Measurements from ENCODE around the gene XYLT1.
"Not testable (repeated sequence)": the region's sequence is repeated elsewhere in the genome, so short reads cannot be mapped to it uniquely, and the experiment has no call there.

The XYLT1 gene

DNA sequence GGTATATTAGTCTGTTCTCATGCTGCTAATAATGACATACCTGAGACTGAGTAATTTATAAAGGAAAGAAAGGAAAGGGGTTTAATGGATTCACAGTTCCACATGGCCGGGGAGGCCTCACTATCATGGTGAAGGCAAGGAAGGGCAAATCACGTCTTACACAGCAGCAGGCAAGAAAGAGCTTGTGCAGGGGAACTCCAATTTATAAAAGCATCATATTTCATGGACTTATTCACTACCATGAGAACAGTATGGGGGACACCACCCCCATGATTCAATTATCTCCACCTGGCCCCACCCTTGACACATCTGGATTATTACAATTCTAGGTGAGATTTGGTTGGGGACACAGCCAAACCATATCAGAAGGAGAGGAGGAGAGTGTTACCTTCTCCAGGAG lies 17.7 kb upstream of the XYLT1 start:
- DNase-seq, result no peak

DNA sequence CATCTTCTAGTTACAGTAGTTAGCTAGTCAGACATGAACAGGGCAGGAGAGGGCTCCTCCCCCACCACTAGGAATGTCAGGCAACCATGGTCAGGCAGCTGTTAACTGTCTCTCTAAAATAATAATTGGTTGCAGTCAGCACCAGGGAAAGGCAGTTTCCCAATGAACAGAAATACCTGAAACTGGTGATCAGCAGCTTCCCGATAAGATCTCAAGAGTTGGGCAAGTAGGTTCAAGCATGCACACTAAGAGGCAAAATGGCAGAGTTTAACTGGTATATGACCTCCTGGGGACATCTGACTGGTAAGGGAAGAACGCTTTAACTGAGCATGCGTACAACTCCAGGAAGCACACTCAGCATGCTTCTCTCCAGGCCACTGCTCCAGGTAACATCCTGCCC lies 12.6 kb upstream of the XYLT1 start:
- DNase-seq, result no peak

DNA sequence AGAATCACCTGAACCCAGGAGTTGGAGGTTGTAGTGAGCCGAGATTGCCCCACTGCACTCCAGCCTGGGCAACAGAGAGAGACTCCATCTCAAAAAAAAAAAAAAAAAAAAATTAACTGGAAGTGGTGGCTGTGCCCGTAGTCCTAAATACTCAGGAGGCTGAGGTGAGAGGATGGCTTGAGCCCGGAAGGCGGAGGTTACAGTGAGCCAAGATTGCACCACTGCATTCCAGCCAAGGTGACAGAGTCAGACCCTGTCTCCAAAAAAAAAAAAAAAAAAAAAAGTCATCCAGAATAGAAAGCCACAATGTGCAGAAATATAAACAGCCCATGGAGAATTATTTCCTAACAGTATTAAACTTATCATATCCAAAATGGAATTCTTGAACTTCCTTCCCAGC lies 11.6 kb upstream of the XYLT1 start:
- DNase-seq, result not testable (repeated sequence)

DNA sequence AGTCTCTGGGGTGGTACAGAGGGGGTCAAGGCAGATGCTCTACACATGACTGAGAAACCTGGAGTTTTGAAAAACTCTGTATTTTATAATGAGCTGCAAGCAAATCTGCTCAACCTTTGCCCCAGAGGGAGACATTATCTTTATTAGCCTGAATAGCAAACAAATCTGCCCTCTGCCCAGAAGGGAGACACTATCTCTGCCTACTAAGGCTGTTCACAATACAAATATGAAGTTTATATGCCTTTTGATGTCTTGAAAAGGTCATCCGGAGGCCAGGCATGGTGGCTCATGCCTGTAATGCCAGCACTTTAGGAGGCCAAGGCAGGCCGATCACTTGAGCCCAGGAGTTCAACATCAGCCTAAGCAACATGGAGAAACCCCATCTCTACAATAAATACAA lies 11.0 kb upstream of the XYLT1 start:
- no peak for DNase-seq

DNA sequence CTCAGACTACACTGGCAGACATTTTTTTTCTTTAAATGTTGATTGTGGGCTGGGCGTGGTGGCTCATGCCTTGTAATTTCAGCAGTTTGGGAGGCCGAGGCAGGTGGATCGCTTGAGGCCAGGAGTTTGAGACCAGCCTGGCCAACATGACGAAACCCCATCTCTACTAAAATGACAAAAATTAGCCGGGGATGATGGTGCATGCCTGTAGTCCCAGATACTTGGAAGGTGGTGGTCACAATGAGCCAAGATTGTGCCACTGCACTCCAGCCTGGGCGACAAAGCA lies 6.4 kb upstream of the XYLT1 start:
- not testable (repeated sequence) for DNase-seq

DNA sequence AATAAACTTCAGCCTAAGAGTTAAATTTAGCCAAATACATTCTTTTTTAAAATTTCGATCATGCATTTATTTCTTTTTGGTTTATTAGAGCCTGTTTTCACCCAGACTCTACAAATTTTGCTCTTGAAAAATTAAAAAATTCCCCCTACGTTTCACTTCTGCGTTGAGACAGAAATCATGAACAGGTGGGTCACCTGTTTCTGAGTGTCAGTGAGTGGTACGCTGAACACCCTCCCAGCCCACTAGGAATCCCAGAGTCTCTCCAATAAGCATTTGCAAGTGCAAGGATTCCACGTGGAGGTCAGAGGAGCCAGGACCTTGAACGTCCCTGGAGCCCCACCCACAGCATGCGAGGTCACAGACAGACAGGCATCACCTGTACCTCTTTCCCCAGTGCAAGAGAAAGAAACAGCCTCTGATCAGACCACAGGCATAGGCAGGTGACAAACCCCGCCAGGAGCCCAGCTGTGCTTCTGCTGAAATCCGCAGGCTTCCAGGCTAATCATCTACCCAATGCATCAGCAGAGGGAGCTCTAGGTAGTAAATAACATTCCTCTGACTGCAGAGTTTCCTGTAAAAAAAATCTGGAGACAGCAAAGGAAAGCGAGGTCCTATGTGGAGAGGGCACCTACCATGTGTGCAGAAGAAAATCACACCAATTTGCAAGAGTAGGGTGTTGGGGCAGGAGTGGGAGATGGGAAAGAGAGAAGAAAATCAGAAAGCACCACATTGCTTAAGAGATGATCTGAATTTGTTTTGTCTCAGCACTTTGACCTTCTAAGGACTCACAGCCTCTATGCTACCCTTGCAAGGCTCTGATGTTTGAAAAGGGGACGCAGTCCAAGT lies 5.9 kb upstream of the XYLT1 start:
- no peak for DNase-seq

DNA sequence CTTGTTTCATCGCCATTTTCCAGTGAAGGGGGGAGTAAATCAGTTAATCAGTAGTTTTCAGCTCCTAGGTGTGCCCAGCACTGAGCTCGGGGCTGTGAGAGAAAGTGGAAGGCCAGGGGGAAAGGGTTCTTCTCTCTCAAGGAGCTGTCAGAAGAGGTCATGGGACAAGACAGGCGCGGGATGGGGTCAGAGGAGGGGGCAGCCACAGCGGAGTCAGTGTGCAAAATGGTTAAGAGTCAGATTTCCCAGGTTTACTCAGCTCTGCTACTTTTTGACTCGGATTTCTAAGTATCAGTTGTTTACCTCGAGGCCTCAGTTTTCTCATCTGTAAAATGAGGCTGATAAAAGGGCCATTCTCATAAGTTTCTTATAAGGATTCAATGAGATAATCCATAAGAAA lies 4.3 kb upstream of the XYLT1 start:
- DNase-seq, result no peak

DNA sequence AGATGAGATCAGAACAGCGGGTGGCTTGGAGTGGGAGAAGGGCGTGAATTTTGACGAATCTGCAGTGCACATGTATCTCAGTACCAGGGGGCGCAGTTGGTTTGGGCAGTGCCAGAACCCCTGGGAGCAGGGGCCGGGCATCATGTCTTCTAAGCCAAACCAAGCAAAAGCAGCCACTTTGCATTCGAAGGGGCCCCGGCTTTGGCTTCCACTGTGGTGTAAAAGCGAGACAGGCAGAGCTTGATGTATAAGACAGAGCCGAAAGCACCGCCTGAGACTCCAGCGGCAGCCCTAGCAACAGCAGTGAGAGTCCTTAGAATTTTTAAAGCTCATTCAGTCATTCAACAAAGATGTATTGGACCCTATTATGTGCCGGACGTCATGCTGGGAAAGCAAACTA lies 3.8 kb upstream of the XYLT1 start:
- DNase-seq, result no peak

DNA sequence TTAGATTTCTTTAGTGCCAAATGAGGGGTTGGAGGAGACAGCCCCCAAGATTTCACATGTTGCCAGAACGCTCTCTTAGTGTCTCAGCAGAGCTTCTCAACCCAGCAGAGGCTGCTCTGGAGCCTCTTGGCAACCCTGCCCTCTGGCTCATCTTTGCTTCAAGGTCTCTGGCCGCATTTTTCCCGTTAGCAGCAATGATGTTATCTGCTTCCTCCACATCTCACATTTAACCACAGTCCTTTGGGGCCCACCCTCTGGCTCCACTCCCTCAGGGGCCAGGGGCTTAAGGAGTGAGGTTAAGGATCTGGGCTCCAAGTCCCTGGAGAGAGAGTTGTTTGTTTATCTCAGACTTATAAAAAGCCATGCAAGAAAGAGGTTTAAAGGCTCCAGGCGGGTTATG lies 3.3 kb upstream of the XYLT1 start:
- DNase-seq, result no peak

DNA sequence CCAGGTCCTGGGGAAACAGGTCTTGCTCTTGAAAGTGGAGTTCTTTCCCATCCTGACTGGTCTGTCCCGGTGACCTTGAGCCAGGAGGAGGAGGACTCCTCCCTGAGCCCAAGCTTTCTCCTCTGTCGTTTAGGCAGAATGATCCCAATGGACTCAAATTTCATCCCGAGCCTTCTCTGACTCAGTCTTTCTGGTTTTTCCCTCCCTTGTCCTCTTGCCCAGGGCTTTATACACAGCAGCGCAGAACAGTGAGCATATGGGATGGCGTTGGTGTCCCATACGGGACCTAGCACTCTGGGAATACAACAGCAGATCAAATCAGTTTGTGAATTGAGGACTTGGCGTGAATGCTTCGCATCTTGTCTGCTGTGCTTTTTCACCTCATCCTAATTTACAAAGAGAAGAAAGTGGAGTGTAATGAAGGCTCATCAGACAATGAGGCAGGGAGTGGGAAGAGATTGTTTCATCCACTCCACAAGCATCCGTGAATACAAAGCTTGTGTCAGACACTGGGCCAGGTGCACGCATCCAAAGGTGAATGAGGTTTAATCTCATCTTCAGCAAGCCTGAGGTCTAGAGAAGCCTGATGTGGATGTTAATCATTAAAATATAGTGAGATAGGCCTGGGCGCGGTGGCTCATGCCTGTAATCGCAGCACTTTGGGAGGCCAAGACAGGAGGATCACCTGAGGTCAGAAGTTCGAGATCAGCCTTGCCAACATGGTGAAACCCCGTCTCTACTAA lies 1.1 kb upstream of the XYLT1 start:
- DNase-seq, result no peak

DNA sequence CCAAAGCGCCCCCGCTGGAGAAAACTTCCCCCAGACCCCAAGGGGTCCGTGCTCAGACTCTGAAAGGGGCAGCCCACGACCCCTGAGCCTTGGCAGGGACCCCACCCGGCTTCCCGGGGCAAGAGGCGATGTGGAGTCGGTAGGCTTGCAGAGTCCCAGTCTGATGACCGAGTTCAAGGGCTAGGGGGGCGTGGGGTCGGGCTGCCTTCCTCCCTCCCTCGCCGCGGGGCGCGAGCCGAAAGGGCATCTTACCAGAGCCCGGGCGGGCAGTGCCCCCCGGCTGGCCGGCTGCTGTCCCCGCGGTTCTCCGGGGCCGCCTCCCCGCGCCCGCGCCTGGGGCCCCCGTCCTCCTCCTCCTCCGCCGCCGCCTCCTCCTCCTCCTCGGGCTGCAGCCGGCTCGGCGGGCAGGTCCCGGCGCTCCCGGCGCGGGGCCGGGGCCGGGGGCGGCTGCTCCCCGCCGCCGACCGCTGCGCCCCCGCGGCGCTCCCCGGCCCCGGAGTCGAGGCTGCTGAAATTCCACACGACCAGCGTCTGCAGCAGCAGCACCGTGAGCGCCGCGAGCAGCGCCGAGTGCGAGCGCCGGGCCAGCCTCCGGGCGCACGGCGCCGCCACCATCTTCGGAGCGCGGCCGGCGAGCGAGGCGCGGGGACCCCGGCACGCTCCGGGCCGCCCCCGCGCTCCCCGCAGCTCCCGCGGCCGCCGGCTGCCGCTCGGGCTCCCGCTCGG lies 415 bp downstream of the XYLT1 start:
- no peak for DNase-seq

DNA sequence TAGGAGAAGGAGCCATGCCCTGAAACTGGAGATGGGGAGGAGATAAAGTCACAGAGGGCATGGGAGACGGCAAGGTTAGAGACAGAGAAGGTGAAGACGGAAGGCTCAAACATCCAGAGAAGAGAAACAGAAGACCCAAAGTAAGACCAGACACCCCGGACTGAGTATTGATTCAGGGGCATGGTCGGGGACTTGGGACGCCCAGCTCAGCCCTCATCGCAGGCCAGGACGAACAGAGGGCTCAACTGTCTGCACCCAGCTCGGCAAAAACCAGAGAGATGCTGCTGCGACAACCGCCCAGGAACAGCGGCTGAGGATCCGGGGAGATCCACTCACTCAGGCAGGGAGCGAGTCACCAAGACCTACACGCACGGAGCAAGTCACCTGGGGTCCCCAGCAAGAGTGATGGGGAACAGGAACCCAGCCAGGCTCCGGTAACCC lies 999 bp downstream of the XYLT1 start:
- no peak for DNase-seq

DNA sequence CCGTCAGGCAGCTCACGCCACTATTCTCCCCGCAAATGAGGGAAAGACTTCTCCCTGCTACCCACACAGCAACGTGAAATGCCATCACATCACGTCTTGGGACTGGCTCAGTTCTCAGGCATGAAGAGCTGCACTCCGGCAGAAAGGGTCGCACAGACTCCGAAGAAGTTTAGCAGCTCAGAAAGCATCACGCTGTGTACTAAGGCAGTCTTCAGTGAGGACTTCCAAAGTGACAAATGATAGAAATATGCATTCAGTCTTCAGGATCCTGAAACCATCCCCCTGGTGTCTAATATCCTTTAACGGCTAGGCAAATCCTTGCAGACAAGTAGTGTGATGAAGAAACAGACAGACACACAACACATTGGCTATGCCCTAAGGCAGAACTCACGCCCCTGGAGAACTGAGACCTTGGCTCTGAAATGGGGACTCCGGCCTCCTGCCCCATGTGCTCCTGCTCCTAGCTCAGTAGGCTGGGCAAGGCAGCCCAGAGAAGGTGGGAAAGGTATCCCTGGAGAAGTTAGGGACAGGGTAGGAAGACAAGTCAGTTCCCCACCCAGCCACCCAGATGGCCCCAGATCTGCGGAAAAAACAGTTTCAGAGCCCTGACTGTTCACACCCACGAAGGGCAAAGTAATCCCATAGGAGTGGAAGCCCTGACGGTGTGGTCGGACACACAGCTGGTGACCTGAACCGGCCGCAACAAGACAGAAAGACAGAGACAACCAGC lies 1.6 kb downstream of the XYLT1 start:
- no peak for DNase-seq

DNA sequence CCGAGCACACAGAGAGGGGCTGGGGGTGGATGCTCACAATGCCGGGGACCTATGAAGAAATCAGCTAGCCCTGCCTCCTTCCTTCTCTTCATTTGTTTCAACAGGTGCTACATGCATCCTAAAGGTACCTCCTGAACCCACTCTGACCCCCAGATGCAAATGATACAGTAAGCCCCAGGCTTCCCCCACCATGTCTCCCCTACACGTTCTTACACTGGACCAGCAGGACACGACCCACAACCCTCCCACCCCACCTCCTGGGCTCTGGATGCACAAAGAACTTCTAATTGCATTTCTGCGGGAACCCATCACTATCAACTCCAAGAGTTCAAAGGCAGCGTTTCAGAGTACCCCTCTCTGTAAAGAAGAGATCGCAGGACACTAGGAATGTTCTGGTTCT lies 2.1 kb downstream of the XYLT1 start:
- no peak for DNase-seq

DNA sequence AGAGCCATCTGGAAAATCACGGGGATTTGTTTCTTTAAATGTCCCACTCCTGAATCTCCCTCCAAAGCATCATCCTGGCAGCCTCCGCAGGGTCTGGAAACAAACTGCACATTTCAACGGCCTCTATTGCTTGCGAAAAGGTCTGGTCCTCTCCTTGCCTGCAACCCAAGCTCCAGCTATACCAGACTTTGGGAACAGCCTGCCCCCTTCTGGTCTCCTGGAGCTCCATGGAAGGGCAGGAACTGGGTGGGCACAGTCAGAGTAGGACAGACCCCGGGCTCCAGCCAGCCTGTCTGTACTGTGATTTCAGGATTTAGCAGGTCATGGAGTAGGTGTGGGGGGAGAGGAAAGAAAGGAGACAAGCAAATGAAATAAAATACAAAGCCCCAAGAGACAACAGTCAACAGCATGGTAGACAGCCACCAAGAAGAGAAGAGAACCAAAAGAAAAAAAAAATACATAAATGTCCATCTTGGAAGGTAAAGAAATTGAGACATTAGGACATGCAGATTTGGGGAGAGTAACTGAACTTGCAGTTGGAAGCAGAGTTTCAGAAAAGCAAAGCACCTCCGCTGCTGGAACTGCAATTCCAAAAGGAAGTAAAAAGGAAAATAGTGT lies 2.7 kb downstream of the XYLT1 start:
- no peak for DNase-seq

DNA sequence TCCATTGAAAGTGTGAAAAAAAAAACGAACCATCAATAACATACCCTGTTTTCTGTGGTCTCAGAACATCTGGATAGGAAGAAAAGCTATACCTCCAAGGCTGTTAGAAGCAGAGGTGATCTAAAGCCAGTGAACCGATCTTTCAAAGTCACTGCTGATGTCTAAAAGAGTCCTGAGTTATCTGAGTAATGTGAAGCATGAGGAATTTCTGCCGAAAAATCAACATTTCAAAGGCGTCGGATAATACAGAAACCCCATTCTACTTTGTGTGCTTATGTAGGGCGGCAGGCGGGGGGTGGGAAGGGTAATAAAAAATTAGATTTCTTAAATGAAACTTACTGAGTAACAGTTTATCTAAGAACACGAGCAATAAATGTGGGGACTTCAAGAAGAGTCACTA lies 3.9 kb downstream of the XYLT1 start:
- DNase-seq, result no peak

DNA sequence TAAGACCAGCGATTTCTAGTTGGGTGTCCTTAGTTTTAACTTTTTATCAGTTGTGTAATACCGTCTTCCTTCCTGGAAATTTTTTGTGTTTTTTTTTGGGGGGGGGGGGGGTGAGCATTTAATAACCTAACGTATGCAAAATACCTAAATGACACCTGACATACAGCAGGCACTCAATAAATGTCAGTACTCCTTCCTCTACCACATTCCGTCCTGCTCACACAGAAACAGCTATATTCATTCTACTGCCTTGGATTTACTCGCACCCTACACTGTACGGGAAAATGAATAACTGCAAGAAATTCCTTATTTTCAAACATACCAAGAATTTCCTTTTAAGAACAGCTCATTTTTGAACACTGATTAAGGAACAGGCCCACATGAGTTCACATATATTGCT lies 5.3 kb downstream of the XYLT1 start:
- no peak for DNase-seq

DNA sequence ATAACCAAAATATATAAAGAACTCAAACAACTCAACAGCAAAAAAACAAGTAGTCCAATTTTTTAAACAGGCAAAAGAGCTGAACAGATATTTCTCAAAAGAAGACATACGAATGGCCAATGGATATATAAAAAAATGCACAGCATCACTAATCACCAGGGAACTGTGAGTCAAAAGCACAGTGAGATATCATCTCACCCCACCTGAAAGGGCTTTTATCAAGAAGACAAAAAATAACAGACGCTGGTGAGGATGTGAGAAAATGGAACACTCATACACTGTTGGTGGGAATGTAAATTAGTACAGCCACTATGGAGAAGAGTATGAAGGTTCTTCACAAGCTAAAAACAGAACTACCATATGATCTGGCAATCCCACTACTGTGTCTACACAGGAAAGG lies 7.4 kb downstream of the XYLT1 start:
- no peak for DNase-seq

DNA sequence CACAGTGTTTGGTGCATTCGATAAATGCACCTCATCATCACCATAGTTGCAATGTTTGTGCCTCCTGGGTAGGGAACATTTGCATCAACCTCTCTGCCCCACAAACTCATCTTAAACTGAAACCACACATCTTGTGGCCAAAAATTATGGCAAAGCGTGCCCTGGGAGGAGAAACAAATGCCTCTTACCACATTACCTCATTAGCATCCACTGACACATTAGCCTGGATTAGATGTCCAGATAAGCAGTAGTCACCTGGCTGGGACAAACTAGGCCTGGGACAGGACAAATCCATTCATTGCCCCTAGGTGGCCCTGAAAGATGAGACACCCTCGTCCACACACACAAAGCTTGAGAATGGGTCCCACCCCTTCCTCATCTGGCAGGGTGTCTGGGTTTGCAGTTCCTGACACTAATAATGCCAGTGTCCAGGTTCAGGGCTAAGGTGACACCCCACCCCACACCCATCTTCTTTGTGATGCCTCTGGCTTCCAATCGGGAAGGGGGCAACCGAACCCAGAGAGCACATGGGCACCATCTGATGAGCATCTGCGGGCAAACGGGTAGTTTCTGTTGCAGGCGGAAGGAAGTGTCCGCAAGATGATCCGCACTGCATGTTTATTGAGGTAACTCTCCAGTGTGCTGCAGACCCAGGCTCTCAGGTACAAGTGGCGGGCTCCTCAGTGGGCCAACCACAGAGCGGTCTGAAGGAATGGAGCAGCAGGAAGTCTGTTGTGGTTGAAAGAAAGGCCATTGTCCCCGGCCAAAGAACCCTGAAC lies 8.6 kb downstream of the XYLT1 start:
- DNase-seq, result no peak

DNA sequence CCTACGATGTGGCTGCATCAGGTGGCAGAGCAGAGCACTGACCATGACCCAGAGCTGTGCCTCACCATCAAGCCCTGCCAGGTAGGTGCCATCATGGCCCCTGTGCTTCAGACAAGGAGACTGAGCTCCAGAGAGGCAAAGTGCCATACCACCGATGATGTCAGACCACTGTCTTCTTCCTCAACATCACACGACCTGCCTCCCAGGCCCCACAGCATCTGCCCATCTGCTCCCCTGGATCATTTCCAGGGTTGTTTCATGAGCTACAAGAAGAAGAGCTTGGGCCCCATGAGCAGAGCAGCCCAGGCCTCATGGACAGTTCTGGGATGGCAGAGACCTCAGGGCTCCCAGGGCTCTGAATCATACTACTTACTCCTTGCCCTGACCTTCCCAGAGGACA lies 9.9 kb downstream of the XYLT1 start:
- DNase-seq, result no peak

DNA sequence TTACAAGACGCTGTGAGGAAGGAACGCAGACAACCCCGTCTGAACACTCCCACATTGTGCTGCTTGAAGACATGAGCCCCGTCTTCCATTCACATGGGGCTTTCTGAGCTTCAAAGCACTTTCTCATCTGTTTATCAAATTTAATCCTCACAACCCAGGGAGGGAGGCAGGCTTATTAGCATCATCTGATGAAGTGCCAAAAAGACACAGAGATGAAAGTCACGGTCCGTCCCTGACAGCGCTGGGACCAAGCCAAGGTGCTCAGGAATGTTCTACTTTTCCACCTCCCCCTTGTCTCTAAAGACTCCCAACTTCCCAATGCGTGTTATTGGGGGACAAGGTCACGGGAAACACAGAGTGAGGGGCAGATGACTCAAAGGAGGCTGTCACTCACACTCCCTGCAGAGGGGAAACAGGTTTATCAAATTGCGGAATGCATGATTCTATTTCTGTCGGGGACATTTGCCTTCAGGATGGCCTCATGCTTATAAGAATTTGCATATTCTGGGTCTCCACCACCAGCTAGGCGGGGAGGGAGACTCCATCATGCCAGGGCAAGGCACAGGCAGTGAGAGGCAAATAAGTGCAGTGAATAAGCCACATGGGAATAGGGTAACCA lies 10.7 kb downstream of the XYLT1 start:
- DNase-seq, result no peak

DNA sequence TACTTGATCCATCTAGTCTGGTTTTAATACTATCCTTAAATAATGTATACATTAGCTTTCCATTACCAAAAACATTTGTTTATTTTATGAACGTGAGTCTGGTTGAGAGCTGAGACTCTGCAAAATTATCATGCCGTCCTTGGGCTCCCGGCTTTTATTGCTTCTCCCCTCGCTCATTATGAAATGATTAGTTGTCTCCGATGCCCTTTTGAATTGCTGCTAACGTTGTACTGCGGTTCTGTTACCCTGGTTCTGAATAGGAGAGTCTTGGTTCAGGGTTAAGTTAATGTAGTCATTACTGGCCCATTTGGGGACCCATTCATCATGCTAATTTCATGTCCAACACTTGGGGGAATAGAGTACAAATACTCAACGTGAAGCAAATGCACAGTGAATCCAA lies 12.8 kb downstream of the XYLT1 start:
- no peak for DNase-seq
